ENCODE results near the gene P3H4.
"Not testable (repeated sequence)": the region's sequence is repeated elsewhere in the genome, so short reads cannot be mapped to it uniquely, and the experiment has no call there.

P3H4 gene

DNA sequence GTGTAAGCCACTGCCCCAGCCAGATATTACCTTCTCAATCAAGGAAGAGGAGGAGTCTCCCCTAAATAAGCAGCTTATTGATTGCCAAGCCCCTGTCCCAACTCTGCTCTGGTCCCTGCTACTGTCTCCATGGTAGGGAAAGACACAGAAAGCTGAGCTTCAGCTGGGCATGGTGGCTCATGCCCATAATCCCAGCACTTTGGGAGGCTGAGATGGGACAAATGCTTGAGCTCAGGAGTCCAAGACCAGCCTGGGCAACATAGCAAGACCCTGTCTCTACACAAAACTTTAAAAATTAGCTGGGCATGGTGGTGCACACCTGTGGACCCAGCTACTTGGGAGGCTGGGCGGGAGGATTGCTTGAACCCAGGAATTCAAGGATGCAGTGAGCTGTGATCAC is 31.8 kb downstream of the P3H4 start:
- in situ Hi-C loops (cut with MboI; ENCODE audit: low sequenced_read_pairs, unreplicated experiment), result no loop called here
- no peak for DNase-seq (ENCODE audit: low spot score)
- TF ChIP-seq, protein P1, sequence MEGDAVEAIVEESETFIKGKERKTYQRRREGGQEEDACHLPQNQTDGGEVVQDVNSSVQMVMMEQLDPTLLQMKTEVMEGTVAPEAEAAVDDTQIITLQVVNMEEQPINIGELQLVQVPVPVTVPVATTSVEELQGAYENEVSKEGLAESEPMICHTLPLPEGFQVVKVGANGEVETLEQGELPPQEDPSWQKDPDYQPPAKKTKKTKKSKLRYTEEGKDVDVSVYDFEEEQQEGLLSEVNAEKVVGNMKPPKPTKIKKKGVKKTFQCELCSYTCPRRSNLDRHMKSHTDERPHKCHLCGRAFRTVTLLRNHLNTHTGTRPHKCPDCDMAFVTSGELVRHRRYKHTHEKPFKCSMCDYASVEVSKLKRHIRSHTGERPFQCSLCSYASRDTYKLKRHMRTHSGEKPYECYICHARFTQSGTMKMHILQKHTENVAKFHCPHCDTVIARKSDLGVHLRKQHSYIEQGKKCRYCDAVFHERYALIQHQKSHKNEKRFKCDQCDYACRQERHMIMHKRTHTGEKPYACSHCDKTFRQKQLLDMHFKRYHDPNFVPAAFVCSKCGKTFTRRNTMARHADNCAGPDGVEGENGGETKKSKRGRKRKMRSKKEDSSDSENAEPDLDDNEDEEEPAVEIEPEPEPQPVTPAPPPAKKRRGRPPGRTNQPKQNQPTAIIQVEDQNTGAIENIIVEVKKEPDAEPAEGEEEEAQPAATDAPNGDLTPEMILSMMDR (IDR thresholded peaks at IDR 0.05; ENCODE audit: borderline replicate concordance, control extremely low read depth, extremely low read depth, insufficient read depth, missing control alignments), result no peak

DNA sequence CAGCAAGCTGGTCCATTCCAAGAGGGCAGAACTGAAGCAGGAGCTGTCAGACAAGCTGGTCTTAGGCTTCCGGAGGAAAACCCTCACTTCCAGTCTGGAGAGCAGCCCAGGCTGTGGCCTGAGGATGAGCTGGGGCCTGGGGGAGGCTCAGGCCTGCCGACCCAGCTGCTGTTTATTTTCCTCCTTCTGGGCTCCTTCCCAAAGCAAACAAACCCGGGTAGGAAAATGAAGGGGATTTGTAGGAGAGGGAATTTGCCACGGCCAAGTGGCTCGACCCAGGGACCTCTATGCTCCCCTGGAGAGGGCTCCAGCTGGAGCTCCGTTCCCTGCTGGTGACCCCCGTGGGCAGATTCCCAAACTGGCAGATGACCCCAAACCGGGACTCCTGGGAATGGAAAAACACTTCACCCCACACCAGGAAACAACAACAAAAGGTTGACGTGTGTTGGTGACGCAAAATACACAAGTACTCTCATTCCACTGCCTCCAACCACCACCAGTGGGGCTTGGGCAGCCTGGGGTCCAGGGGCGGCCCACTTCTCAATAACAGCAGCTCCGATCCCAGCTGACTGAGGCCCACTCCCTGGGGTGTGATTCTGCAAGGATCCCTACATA is 34.1 kb downstream of the P3H4 start:
- TF ChIP-seq, protein P1 (IDR thresholded peaks at IDR 0.05; ENCODE audit: borderline replicate concordance, control extremely low read depth, extremely low read depth, insufficient read depth, missing control alignments), result no peak
- in situ Hi-C loops (cut with MboI; ENCODE audit: low sequenced_read_pairs, unreplicated experiment), result no loop called here
- DNase-seq (ENCODE audit: low spot score), result no peak

DNA sequence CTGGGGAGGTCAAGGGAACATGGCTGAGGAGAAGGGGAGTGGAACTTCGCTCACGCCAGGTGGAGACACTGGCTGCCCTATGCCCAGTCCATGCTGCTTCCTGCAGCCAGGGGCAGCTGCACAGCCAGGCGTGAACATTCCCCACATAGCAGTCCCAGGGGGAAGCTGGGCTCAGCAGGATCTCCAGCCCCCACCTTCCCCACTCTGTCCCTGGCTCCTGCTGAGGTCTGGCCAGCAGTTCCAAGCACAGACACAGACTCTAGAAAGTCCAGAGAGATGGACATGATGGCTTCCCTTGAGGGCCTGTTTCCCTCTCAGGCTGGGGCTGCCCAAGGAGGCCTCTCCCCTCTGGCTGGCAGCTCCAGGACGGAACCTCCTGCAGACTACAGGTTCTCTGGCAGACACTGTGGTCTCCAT is 34.6 kb downstream of the P3H4 start:
- in situ Hi-C loops (cut with MboI; ENCODE audit: low sequenced_read_pairs, unreplicated experiment), result no loop called here
- DNase-seq (ENCODE audit: low spot score), result no peak
- TF ChIP-seq, protein P1 (IDR thresholded peaks at IDR 0.05; ENCODE audit: borderline replicate concordance, control extremely low read depth, extremely low read depth, insufficient read depth, missing control alignments), result no peak

DNA sequence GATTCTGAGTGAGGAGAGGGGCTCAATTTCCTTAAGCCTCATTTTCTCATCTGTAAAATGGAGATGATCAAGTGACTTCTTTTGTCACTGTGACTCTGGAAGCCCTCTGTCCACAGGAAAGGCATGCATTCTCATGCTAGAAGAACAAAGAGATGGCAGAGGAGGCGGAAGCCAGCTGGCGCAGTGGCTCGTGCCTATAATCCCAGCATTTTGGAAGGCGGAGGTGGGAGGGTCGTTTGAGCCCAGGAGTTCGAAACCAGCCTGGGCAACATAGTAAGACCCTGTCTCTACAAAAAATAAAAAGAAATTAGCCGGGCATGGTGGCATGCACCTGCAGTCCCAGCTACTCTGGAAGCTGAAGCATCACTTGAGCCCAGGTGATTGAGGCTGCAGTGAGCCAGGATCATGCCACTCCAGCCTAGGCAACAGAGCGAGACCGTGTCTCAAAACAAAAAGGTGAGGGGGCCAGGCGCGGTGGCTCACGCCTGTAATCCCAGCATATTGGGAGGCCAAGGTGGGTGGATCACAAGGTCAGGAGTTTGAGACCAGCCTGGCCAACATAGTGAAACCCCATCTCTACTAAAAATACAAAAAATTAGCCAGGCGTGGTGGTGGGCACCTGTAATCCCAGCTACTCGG is 35.4 kb downstream of the P3H4 start:
- in situ Hi-C loops (cut with MboI; ENCODE audit: low sequenced_read_pairs, unreplicated experiment); DNase-seq (ENCODE audit: low spot score): not testable (repeated sequence)

DNA sequence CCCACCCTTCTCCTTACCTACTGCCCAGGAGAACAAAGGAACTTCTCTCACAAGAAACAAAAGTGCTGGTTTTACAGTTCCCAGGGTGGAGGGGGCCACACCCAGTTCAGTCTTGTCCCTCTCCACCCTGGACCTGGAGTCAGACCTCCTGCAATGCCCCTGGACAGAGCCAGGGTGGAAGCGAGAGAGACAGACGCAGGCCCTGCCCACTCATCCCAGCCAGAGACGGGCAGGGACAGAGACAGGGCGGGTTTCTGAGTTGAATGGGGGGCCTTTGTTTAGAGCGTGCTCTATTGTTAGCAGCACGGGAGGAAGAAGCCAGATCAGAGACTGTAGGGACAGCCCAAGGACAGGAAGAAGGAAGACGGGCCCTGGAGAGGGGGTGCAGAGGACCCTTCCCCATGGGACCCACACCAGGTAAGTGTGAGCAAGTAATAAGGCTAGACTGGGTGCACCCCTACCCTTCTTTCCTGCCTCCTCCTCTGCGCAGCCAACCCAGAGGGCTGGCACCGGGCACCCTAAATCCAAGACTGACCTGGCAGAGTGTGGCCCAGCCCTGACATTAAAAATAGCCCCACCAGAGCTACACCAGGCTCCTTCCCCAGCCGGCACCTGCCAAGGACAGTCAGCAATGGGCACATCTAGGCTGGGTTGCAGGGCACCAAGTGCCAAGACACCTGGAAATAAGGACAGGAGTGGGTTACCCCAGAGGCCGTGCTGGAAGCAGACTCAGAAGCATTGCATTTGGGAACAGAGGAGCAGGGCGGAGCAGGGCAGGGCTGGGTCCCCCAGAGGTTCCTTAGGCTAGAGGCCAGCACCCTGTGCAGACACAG is 36.1 kb downstream of the P3H4 start:
- in situ Hi-C loops (cut with MboI; ENCODE audit: low sequenced_read_pairs, unreplicated experiment), result no loop called here
- DNase-seq (ENCODE audit: low spot score), result no peak
- TF ChIP-seq, protein P1 (IDR thresholded peaks at IDR 0.05; ENCODE audit: borderline replicate concordance, control extremely low read depth, extremely low read depth, insufficient read depth, missing control alignments), result no peak

DNA sequence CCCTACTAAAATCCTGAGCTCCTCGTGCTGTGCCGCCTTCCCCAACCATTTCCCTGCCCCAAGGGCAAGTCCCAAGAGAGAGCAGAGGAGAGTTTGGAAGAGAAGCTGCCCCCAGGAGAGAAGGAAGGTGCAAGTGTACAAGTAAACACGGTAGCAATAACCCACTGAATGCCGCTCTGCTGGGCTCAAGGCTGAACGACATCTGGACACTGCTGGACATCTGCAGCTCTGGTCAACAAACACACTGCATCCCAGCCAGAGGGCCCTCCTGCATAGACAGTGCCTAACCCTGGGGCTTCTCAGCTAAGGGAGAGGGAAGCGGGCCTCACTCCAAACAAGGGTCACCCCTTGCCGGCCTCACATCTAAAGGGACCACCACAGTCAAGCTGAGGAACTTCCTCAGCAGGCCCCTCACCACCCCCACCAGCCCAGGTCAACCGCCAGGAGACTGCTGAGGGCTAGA is 38.0 kb downstream of the P3H4 start:
- no peak for DNase-seq (ENCODE audit: low spot score)
- TF ChIP-seq, protein P1 (IDR thresholded peaks at IDR 0.05; ENCODE audit: borderline replicate concordance, control extremely low read depth, extremely low read depth, insufficient read depth, missing control alignments), result no peak
- in situ Hi-C loops (cut with MboI; ENCODE audit: low sequenced_read_pairs, unreplicated experiment), result no loop called here

DNA sequence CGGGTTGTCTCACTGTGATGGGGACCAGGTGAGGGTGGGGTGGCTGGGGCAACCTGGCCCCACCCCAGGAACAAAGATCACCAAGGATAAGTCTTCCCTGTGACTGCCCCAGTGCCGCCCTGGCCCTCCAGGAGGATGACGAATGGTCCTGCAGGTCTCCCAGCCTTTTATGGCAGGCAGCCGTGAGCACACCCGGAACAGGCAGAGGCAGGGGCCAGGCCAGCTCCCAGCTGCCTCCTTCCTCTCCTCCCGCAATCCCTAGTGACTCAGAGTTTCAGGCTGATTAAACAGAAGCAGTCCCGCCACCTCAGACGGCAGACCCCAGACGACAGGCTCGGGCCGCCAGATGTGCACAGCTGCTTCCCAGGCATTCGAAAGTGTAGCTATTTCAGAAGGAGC is 38.6 kb downstream of the P3H4 start:
- in situ Hi-C loops (cut with MboI; ENCODE audit: low sequenced_read_pairs, unreplicated experiment), result no loop called here
- TF ChIP-seq, protein P1 (IDR thresholded peaks at IDR 0.05; ENCODE audit: borderline replicate concordance, control extremely low read depth, extremely low read depth, insufficient read depth, missing control alignments), result no peak
- DNase-seq (ENCODE audit: low spot score), result no peak

All from GM13976 (cell line).